ENCODE measurements around the gene GALNT9. TPM values are rescaled to one million over a fixed set of nuclear protein-coding genes. Genes with fewer than 3 reads are reported as not detected.

GALNT9 gene
- total RNA-seq, 1 donor from 2014 or later = 2.1 TPM

- Histone ChIP-seq H3K4me1 (ENCODE audit: insufficient read depth, low read length) (no peaks in the 10 kb centered on the region), H3K27ac (ENCODE audit: low read depth, low read length) (no peak overlapping the region), H3K79me2 (ENCODE audit: insufficient read depth, low read length) (no peaks in the 10 kb centered on the region), H3K4me3 (ENCODE audit: insufficient read depth, low read depth, low read length) (no peak overlapping the region), H3K36me3 (ENCODE audit: insufficient read depth, low read length) (no peaks in the 10 kb centered on the region), H3K9me3 (ENCODE audit: insufficient read depth, low read depth, low read length) (no peaks in the 10 kb centered on the region), H3K9ac (ENCODE audit: low read length) (no peak overlapping the region), H4K20me1 (ENCODE audit: insufficient read depth, low read length) (no peaks in the 10 kb centered on the region), H3K27me3 (ENCODE audit: insufficient read depth, low read length) (no peaks in the 10 kb centered on the region), H2AFZ (ENCODE audit: low read depth, low read length) (no peak overlapping the region), H3K4me2 (ENCODE audit: low read length) (no peak overlapping the region)
- DNase-seq (ENCODE audit: low read depth) = no peak
- no peak for FAIRE-seq
- Mint-ChIP-seq H3K9me3 (ENCODE audit: unreplicated experiment) (peaks cover 2% of the 10 kb centered on the region), H3K4me1 (ENCODE audit: low read depth, unreplicated experiment) (peaks cover 2% of the 10 kb centered on the region), H3K4me3 (ENCODE audit: unreplicated experiment) (no peak overlapping the region), H3K27ac (ENCODE audit: unreplicated experiment) (no peak overlapping the region), H3K27me3 (ENCODE audit: low read depth, unreplicated experiment) (peaks cover 48% of the 10 kb centered on the region), H3K36me3 (ENCODE audit: low read depth, unreplicated experiment) (peaks cover 2% of the 10 kb centered on the region)
- TF ChIP-seq EZH2 (IDR thresholded peaks at IDR 0.05; ENCODE audit: insufficient read depth, low read length) (no peak), CTCF (IDR thresholded peaks at IDR 0.05; ENCODE audit: insufficient read depth, low read depth, low read length) (no peak)
Measured at GRCh38 chr12:132318618-132319033, 10.8 kb downstream of the GALNT9 start.

GRCh38 chr12:132318135-132318534, 11.3 kb downstream of the GALNT9 start:
- Mint-ChIP-seq H3K36me3 (ENCODE audit: low read depth, unreplicated experiment) (peaks cover 2% of the 10 kb centered on the region), H3K27me3 (ENCODE audit: low read depth, unreplicated experiment) (peaks cover 44% of the 10 kb centered on the region), H3K9me3 (ENCODE audit: unreplicated experiment) (peaks cover 2% of the 10 kb centered on the region), H3K27ac (ENCODE audit: unreplicated experiment) (no peak overlapping the region), H3K4me3 (ENCODE audit: unreplicated experiment) (no peak overlapping the region), H3K4me1 (ENCODE audit: low read depth, unreplicated experiment) (peaks cover 2% of the 10 kb centered on the region)
- TF ChIP-seq EZH2 (IDR thresholded peaks at IDR 0.05; ENCODE audit: insufficient read depth, low read length) = no peak
- no peak for TF ChIP-seq CTCF (IDR thresholded peaks at IDR 0.05; ENCODE audit: insufficient read depth, low read depth, low read length)
- no peak overlapping the region for H3K9ac ChIP-seq (ENCODE audit: low read length)
- no peaks in the 10 kb centered on the region for H3K27me3 ChIP-seq (ENCODE audit: insufficient read depth, low read length)
- no peaks in the 10 kb centered on the region for H3K9me3 ChIP-seq (ENCODE audit: insufficient read depth, low read depth, low read length)
- H3K36me3 ChIP-seq (ENCODE audit: insufficient read depth, low read length) = no peaks in the 10 kb centered on the region
- no peaks in the 10 kb centered on the region for H4K20me1 ChIP-seq (ENCODE audit: insufficient read depth, low read length)
- no peak overlapping the region for H3K4me2 ChIP-seq (ENCODE audit: low read length)
- DNase-seq (ENCODE audit: low read depth) (no peak), FAIRE-seq (no peak)
- no peaks in the 10 kb centered on the region for H3K4me1 ChIP-seq (ENCODE audit: insufficient read depth, low read length)
- no peak overlapping the region for H3K27ac ChIP-seq (ENCODE audit: low read depth, low read length)
- H2AFZ ChIP-seq (ENCODE audit: low read depth, low read length) = no peak overlapping the region
- no peak overlapping the region for H3K4me3 ChIP-seq (ENCODE audit: insufficient read depth, low read depth, low read length)
- H3K79me2 ChIP-seq (ENCODE audit: insufficient read depth, low read length) = no peaks in the 10 kb centered on the region

GRCh38 chr12:132317233-132317938, 12.0 kb downstream of the GALNT9 start:
- no peaks in the 10 kb centered on the region for H3K36me3 ChIP-seq (ENCODE audit: insufficient read depth, low read length)
- no peaks in the 10 kb centered on the region for H3K27me3 ChIP-seq (ENCODE audit: insufficient read depth, low read length)
- FAIRE-seq (no peak), DNase-seq (ENCODE audit: low read depth) (no peak)
- H3K79me2 ChIP-seq (ENCODE audit: insufficient read depth, low read length) = no peaks in the 10 kb centered on the region
- Mint-ChIP-seq H3K36me3 (ENCODE audit: low read depth, unreplicated experiment) (peaks cover 2% of the 10 kb centered on the region), H3K9me3 (ENCODE audit: unreplicated experiment) (peaks cover 2% of the 10 kb centered on the region), H3K4me3 (ENCODE audit: unreplicated experiment) (no peak overlapping the region), H3K27ac (ENCODE audit: unreplicated experiment) (no peak overlapping the region), H3K27me3 (ENCODE audit: low read depth, unreplicated experiment) (peaks cover 40% of the 10 kb centered on the region), H3K4me1 (ENCODE audit: low read depth, unreplicated experiment) (peaks cover 2% of the 10 kb centered on the region)
- no peak overlapping the region for H3K4me3 ChIP-seq (ENCODE audit: insufficient read depth, low read depth, low read length)
- no peak for TF ChIP-seq CTCF (IDR thresholded peaks at IDR 0.05; ENCODE audit: insufficient read depth, low read depth, low read length)
- no peaks in the 10 kb centered on the region for H3K4me1 ChIP-seq (ENCODE audit: insufficient read depth, low read length)
- H3K4me2 ChIP-seq (ENCODE audit: low read length) = no peak overlapping the region
- no peak overlapping the region for H2AFZ ChIP-seq (ENCODE audit: low read depth, low read length)
- H3K27ac ChIP-seq (ENCODE audit: low read depth, low read length) = no peak overlapping the region
- H3K9ac ChIP-seq (ENCODE audit: low read length) = no peak overlapping the region
- H4K20me1 ChIP-seq (ENCODE audit: insufficient read depth, low read length) = no peaks in the 10 kb centered on the region
- no peaks in the 10 kb centered on the region for H3K9me3 ChIP-seq (ENCODE audit: insufficient read depth, low read depth, low read length)

All from astrocyte (in vitro differentiated cells and primary cell).